22Rv1 (cell line): ENCODE measurements around the gene ABCB11.

Source experiments
- H3K27ac ChIP-seq: fragments of 450-650 bp; 2 replicates; pipeline ENCODE4 v1.5.1; 2017
- ZFX ChIP-seq: fragments of 450-650 bp; IDR thresholded peaks from 2 replicates; pipeline ENCODE4 v1.6.1; 2017; ENCODE audit warnings: antibody characterized with exemption, borderline replicate concordance
- TF ChIP-seq, protein P1 (sequence below): fragments of 450-650 bp; IDR thresholded peaks from 2 replicates; pipeline ENCODE4 v1.5.1; 2017; ENCODE audit warnings: mild to moderate bottlenecking

Gene ABCB11

GRCh38 chr2:168993538-168993937, 37.6 kb downstream of the ABCB11 start:
- no peak overlapping the region for H3K27ac ChIP-seq
- no peak for TF ChIP-seq ZFX
- TF ChIP-seq, protein P1, sequence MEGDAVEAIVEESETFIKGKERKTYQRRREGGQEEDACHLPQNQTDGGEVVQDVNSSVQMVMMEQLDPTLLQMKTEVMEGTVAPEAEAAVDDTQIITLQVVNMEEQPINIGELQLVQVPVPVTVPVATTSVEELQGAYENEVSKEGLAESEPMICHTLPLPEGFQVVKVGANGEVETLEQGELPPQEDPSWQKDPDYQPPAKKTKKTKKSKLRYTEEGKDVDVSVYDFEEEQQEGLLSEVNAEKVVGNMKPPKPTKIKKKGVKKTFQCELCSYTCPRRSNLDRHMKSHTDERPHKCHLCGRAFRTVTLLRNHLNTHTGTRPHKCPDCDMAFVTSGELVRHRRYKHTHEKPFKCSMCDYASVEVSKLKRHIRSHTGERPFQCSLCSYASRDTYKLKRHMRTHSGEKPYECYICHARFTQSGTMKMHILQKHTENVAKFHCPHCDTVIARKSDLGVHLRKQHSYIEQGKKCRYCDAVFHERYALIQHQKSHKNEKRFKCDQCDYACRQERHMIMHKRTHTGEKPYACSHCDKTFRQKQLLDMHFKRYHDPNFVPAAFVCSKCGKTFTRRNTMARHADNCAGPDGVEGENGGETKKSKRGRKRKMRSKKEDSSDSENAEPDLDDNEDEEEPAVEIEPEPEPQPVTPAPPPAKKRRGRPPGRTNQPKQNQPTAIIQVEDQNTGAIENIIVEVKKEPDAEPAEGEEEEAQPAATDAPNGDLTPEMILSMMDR: no peak

GRCh38 chr2:168992591-168993349, 38.4 kb downstream of the ABCB11 start:
- H3K27ac ChIP-seq: no peak overlapping the region
- TF ChIP-seq, protein P1: no peak
- no peak for TF ChIP-seq ZFX

GRCh38 chr2:168992026-168992425, 39.1 kb downstream of the ABCB11 start:
- H3K27ac ChIP-seq: no peak overlapping the region
- TF ChIP-seq, protein P1: no peak
- TF ChIP-seq ZFX: no peak

DNA sequence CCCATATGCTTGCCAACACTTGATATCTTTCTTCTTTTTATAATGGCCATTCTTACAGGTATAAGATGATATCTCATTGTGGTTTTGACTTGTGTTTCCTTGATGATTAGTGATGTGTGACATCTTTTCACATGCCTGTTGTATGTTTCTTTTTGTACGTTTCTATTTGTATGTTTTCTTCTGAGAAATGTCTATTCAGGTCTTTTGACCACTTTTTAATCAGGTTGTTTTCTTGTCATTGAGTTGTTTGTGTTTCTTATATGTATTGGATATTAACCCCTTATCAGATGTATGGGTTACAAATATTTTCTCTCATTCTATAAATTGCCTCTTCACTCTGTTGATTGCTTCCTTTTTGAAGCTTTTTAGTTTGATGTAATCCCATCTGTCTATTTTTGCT, 42.4 kb downstream of the ABCB11 start:
- H3K27ac ChIP-seq: no peak overlapping the region
- no peak for TF ChIP-seq ZFX
- TF ChIP-seq, protein P1: no peak

- H3K27ac ChIP-seq: no peak overlapping the region
- TF ChIP-seq ZFX: no peak
- TF ChIP-seq, protein P1: no peak
These were observed 44.7 kb downstream of the ABCB11 start for GRCh38 chr2:168986398-168986943.

- no peak overlapping the region for H3K27ac ChIP-seq
- no peak for TF ChIP-seq ZFX
- TF ChIP-seq, protein P1: no peak
These were observed 49.5 kb downstream of the ABCB11 start for GRCh38 chr2:168981651-168982050.

GRCh38 chr2:168978461-168978861, 52.7 kb downstream of the ABCB11 start:
- H3K27ac ChIP-seq: no peak overlapping the region
- TF ChIP-seq, protein P1: no peak
- TF ChIP-seq ZFX: no peak
